ENCODE data around the gene WDPCP. TPM values are rescaled to one million over a fixed set of nuclear protein-coding genes. Genes with fewer than 3 reads are reported as not detected.

The WDPCP gene
- total and polyA plus RNA-seq, 2 of the 8 experiments (the other 6 are each of a cell fraction or from before 2014, with no cell fraction given) = 9.3 to 25.8 TPM

GRCh38 chr2:63086687-63087086, 501.6 kb downstream of the WDPCP start:
- H2BK120ac ChIP-seq (replicated peaks; ENCODE audit: low read depth, low read length) = no peak overlapping the region
- H3K4me1 ChIP-seq (replicated peaks in 1 of 4; ENCODE audit: control insufficient read depth in 3 of 4, insufficient read depth in 4 of 4, low read length in 3 of 4) = no peaks in the 10 kb centered on the region
- H2BK15ac ChIP-seq (ENCODE audit: low read length) = no peak overlapping the region
- H2AFZ ChIP-seq (ENCODE audit: low read length) = no peak overlapping the region
- H3K27ac ChIP-seq (ENCODE audit: low read depth, low read length) = no peak overlapping the region
- H3K4me2 ChIP-seq (ENCODE audit: insufficient read depth in 1 of 2, low read depth in 2 of 2, low read length in 2 of 2) = no peak overlapping the region
- H4K20me1 ChIP-seq (replicated peaks in 1 of 2; ENCODE audit: control insufficient read depth in 1 of 2, insufficient read depth in 2 of 2, low read length in 2 of 2) = no peaks in the 10 kb centered on the region
- no peak overlapping the region for H3K14ac ChIP-seq (ENCODE audit: insufficient read length)
- no peak overlapping the region for H2BK20ac ChIP-seq (ENCODE audit: low read length)
- H3K9me3 ChIP-seq (ENCODE audit: insufficient read depth in 2 of 2, low read depth in 1 of 2, low read length in 1 of 2) = no peaks in the 10 kb centered on the region
- H4K8ac ChIP-seq (ENCODE audit: extremely low read depth, insufficient read depth, low read length) = no peak overlapping the region
- H3K18ac ChIP-seq (ENCODE audit: extremely low read depth, low read length) = no peak overlapping the region
- H2AK5ac ChIP-seq (ENCODE audit: low read depth, low read length) = no peak overlapping the region
- H3K23me2 ChIP-seq (ENCODE audit: low read depth, low read length) = no peaks in the 10 kb centered on the region
- H3K4me3 ChIP-seq (ENCODE audit: extremely low read depth in 1 of 4, insufficient read depth in 2 of 4, low read depth in 3 of 4, low read length in 4 of 4) = no peak overlapping the region
- 84% methylated on average over 1 of the region's 1 CpG; no CpG with 5 or more reads in 1 of the 2 experiments for WGBS, 2 experiments (ENCODE audit: extremely low coverage in 1 of 2, insufficient coverage in 1 of 2, insufficient read length in 1 of 2, insufficient replicate concordance in 2 of 2, low coverage in 1 of 2, low lambda C conversion rate in 2 of 2, missing lambda C conversion rate in 1 of 2)
- no peaks in the 10 kb centered on the region for H3K27me3 ChIP-seq (replicated peaks in 1 of 4; ENCODE audit: control insufficient read depth in 3 of 4, extremely low read depth in 1 of 4, insufficient read depth in 3 of 4, low read length in 3 of 4)
- no peak overlapping the region for H4K5ac ChIP-seq (ENCODE audit: insufficient read length, low read depth, low read length)
- FAIRE-seq (no peak), DNase-seq (ENCODE audit: low read depth in 1 of 2, low spot score in 2 of 2) (no peak)
- ChIA-PET CTCF (ENCODE audit: partially characterized antibody) (no interaction called here), POLR2A (ENCODE audit: partially characterized antibody) (no interaction called here)
- no peaks in the 10 kb centered on the region for H3K79me2 ChIP-seq (ENCODE audit: control insufficient read depth in 1 of 2, insufficient read depth in 2 of 2, low read length in 2 of 2)
- no peaks in the 10 kb centered on the region for H3K79me1 ChIP-seq (ENCODE audit: low read depth, low read length)
- H3K9ac ChIP-seq (replicated peaks in 1 of 4; ENCODE audit: extremely low read depth in 1 of 4, low read depth in 3 of 4, low read length in 3 of 4) = no peak overlapping the region
- H3K56ac ChIP-seq (replicated peaks; ENCODE audit: insufficient read length, low read depth, low read length) = no peak overlapping the region
- H3K23ac ChIP-seq (ENCODE audit: insufficient read length) = no peak overlapping the region
- H2BK12ac ChIP-seq (ENCODE audit: low read depth, low read length) = no peak overlapping the region
- H3K4ac ChIP-seq (replicated peaks; ENCODE audit: insufficient read length, low read depth, low read length) = no peak overlapping the region
- H2BK5ac ChIP-seq (ENCODE audit: low read depth, low read length) = no peak overlapping the region
- no peaks in the 10 kb centered on the region for H3K36me3 ChIP-seq (ENCODE audit: control insufficient read depth in 2 of 4, insufficient read depth in 4 of 4, low read length in 3 of 4)
- no peak overlapping the region for H4K91ac ChIP-seq (replicated peaks; ENCODE audit: insufficient read length, low read length)
- no peak for TF ChIP-seq CHD7 (IDR thresholded peaks at IDR 0.05; ENCODE audit: insufficient replicate concordance, low read length)
